ENCODE data around the gene GPR151.

Gene GPR151

GRCh38 chr5:146520731-146521130, 4.7 kb upstream of the GPR151 start:
- H3K4me3 ChIP-seq (ENCODE audit: low read length): no peak overlapping the region

GRCh38 chr5:146519554-146519953, 3.6 kb upstream of the GPR151 start:
- H3K79me2 ChIP-seq (ENCODE audit: control insufficient read depth, low read length): no peaks in the 10 kb centered on the region
- H3K4me2 ChIP-seq (ENCODE audit: low read length): no peak overlapping the region
- H3K9me3 ChIP-seq (ENCODE audit: control insufficient read depth, insufficient read depth, low read length): no peaks in the 10 kb centered on the region
- no peak for TF ChIP-seq EZH2phosphoT487 (IDR thresholded peaks at IDR 0.05; ENCODE audit: borderline replicate concordance, low read length)
- no peak for TF ChIP-seq CTCF (IDR thresholded peaks at IDR 0.05; ENCODE audit: low read depth, low read length, poor library complexity, severe bottlenecking)
- H3K27me3 ChIP-seq (ENCODE audit: control insufficient read depth, low read length): peaks cover 15% of the 10 kb centered on the region
- no peaks in the 10 kb centered on the region for H3K9me2 ChIP-seq (replicated peaks; ENCODE audit: control insufficient read depth, low read length)
- peaks cover 2% of the 10 kb centered on the region; the same call in 1 of the 2 replicates for H3F3A ChIP-seq (ENCODE audit: control insufficient read depth, insufficient read depth)
- no peaks in the 10 kb centered on the region for H3K36me3 ChIP-seq (ENCODE audit: control insufficient read depth, low read length)
- no peak overlapping the region for H3K27ac ChIP-seq (ENCODE audit: low read depth, low read length)
- peaks cover 25% of the 10 kb centered on the region for H3K4me1 ChIP-seq (ENCODE audit: control insufficient read depth, low read length)
- no peaks in the 10 kb centered on the region for H4K20me1 ChIP-seq (ENCODE audit: control insufficient read depth, insufficient read depth, low read depth, low read length)
- no peak overlapping the region for H3K4me3 ChIP-seq (ENCODE audit: low read length)

More at GRCh38 chr5:146520731-146521130, 4.7 kb upstream of the GPR151 start:
- Histone ChIP-seq H4K20me1 (ENCODE audit: control insufficient read depth, insufficient read depth, low read depth, low read length) (no peaks in the 10 kb centered on the region), H3K4me1 (ENCODE audit: control insufficient read depth, low read length) (peaks cover 17% of the 10 kb centered on the region), H3K36me3 (ENCODE audit: control insufficient read depth, low read length) (no peaks in the 10 kb centered on the region), H3K27me3 (ENCODE audit: control insufficient read depth, low read length) (peaks cover 18% of the 10 kb centered on the region), H3K79me2 (ENCODE audit: control insufficient read depth, low read length) (no peaks in the 10 kb centered on the region), H3K27ac (ENCODE audit: low read depth, low read length) (no peak overlapping the region), H3K4me2 (ENCODE audit: low read length) (no peak overlapping the region), H3F3A (ENCODE audit: control insufficient read depth, insufficient read depth) (peaks cover 2% of the 10 kb centered on the region; the same call in 1 of the 2 replicates), H3K9me3 (ENCODE audit: control insufficient read depth, insufficient read depth, low read length) (no peaks in the 10 kb centered on the region), H3K9me2 (replicated peaks; ENCODE audit: control insufficient read depth, low read length) (no peaks in the 10 kb centered on the region)
- TF ChIP-seq EZH2phosphoT487 (IDR thresholded peaks at IDR 0.05; ENCODE audit: borderline replicate concordance, low read length): no peak
- TF ChIP-seq CTCF (IDR thresholded peaks at IDR 0.05; ENCODE audit: low read depth, low read length, poor library complexity, severe bottlenecking): no peak

GRCh38 chr5:146515473-146516150, 378 bp downstream of the GPR151 start:
- H3F3A ChIP-seq (ENCODE audit: control insufficient read depth, insufficient read depth): peaks cover 27% of the 10 kb centered on the region
- H3K27me3 ChIP-seq (ENCODE audit: control insufficient read depth, low read length): peaks cover 3% of the 10 kb centered on the region; the same call in 1 of the 2 replicates
- H3K4me2 ChIP-seq (ENCODE audit: low read length): peak overlapping the region; percentile 34
- peaks cover 25% of the 10 kb centered on the region for H3K4me1 ChIP-seq (ENCODE audit: control insufficient read depth, low read length)
- 0 out of 2 replicates have a peak overlapping the region, but pooled peaks have one; percentile 14 for H3K4me3 ChIP-seq (ENCODE audit: low read length)
- no peaks in the 10 kb centered on the region for H3K9me3 ChIP-seq (ENCODE audit: control insufficient read depth, insufficient read depth, low read length)
- peaks cover 18% of the 10 kb centered on the region for H3K36me3 ChIP-seq (ENCODE audit: control insufficient read depth, low read length)
- no peaks in the 10 kb centered on the region for H3K79me2 ChIP-seq (ENCODE audit: control insufficient read depth, low read length)
- H3K9me2 ChIP-seq (replicated peaks; ENCODE audit: control insufficient read depth, low read length): no peaks in the 10 kb centered on the region
- H3K27ac ChIP-seq (ENCODE audit: low read depth, low read length): no peak overlapping the region
- H4K20me1 ChIP-seq (ENCODE audit: control insufficient read depth, insufficient read depth, low read depth, low read length): no peaks in the 10 kb centered on the region
- TF ChIP-seq CTCF (IDR thresholded peaks at IDR 0.05; ENCODE audit: low read depth, low read length, poor library complexity, severe bottlenecking): no peak
- no peak for TF ChIP-seq EZH2phosphoT487 (IDR thresholded peaks at IDR 0.05; ENCODE audit: borderline replicate concordance, low read length)

All from DOHH2 (cell line).